Mucosa of descending colon (tissue), 3 donors: Measurements from ENCODE around the gene BDH1. TPM values are rescaled to one million over a fixed set of nuclear protein-coding genes. Genes with fewer than 3 reads are reported as not detected.

Experiments used
- ATAC-seq: fragments of 200-7000 bp; cut with Tn5 transposase; one replicate; pipeline ENCODE4 v1.9.1; 2020; ENCODE audit warnings: mild to moderate bottlenecking, moderate library complexity
- DNase-seq, 3 donors: peaks; one replicate each; pipeline ENCODE4 v3.0.0-alpha.2; 2020
- H3K36me3 ChIP-seq: fragments of 200-600 bp; one replicate; pipeline ENCODE4 v1.8.0; 2021; ENCODE audit warnings: low read depth, mild to moderate bottlenecking
- H3K4me1 ChIP-seq: fragments of 200-600 bp; one replicate; pipeline ENCODE4 v1.8.0; 2021; ENCODE audit warnings: low read depth, mild to moderate bottlenecking
- H3K4me3 ChIP-seq: fragments of 200-600 bp; one replicate; pipeline ENCODE4 v1.8.0; 2021; ENCODE audit warnings: mild to moderate bottlenecking
- H3K9me3 ChIP-seq: fragments of 200-600 bp; one replicate; pipeline ENCODE4 v1.8.0; 2021; ENCODE audit warnings: mild to moderate bottlenecking
- intact Hi-C, 2 donors: fragments of 100-400 bp; cut with DNase I in 1 of 2; cut with micrococcal nuclease in 1 of 2; formaldehyde crosslinking; loops; one replicate each; pipeline versions ENCODE4 v1.11.0 to v1.11.1; 2022; cut with DNase I, micrococcal nuclease
- total RNA-seq, 3 donors: library from RNA; stranded (reverse); fragmentation: NEBNext Ultra II Directional in 2 of 3; extraction: Animal tissue kit (Norgen Biotek cat#: 25700) in 2 of 3; gene quantifications; one replicate each; pipeline versions ENCODE4 v1.2.1 to v1.2.4, GENCODE V29; 2021 to 2023
- TF ChIP-seq, protein P1 (sequence below): fragments of 200-600 bp; IDR thresholded peaks from one replicate; pipeline ENCODE4 v1.8.0; 2022; ENCODE audit warnings: antibody characterized with exemption, mild to moderate bottlenecking
- donor health status: DM: no; HTN: no; CAD: no; lungs with moderate emphysema.
- donor health status: DM: no; HTN: no; CAD: no.
- donor health status: DM: no; HTN: yes; CAD: no.

Gene BDH1
- total RNA-seq, 3 donors from 2014 or later: 79.3 to 246 (median 160) TPM

DNA sequence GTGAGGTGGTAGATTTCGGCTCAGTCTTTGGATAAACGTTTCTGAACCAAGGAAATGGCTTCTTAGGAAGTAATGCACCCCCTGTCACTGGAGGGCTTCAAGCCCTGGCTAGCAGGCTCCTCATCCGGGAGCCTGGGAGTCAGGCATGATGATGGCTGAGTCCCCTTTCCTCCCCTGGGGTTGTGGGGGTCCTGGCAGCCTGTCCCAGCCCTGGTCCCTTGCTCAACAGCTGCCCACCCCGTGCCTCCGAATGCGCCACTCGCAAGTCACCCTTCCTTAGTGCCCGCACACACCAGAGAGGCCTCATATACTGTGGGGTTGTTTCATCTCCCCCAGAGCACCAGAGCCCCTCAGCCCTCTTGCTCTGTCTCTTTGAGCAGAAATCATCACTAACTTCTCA lies 48.2 kb downstream of the BDH1 start:
- TF ChIP-seq, protein P1, sequence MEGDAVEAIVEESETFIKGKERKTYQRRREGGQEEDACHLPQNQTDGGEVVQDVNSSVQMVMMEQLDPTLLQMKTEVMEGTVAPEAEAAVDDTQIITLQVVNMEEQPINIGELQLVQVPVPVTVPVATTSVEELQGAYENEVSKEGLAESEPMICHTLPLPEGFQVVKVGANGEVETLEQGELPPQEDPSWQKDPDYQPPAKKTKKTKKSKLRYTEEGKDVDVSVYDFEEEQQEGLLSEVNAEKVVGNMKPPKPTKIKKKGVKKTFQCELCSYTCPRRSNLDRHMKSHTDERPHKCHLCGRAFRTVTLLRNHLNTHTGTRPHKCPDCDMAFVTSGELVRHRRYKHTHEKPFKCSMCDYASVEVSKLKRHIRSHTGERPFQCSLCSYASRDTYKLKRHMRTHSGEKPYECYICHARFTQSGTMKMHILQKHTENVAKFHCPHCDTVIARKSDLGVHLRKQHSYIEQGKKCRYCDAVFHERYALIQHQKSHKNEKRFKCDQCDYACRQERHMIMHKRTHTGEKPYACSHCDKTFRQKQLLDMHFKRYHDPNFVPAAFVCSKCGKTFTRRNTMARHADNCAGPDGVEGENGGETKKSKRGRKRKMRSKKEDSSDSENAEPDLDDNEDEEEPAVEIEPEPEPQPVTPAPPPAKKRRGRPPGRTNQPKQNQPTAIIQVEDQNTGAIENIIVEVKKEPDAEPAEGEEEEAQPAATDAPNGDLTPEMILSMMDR: no peak
- ATAC-seq (no peak), DNase-seq (no peak)
- no peaks in the 10 kb centered on the region for H3K9me3 ChIP-seq
- no peaks in the 10 kb centered on the region for H3K36me3 ChIP-seq
- H3K4me1 ChIP-seq: peaks cover 22% of the 10 kb centered on the region
- intact Hi-C loops: loop anchor here in 1 of 2 donors (10.0 kb wide), 1 partner anchor 253 kb away; no protein-coding TSS in a partner anchor
- H3K4me3 ChIP-seq: no peak overlapping the region

DNA sequence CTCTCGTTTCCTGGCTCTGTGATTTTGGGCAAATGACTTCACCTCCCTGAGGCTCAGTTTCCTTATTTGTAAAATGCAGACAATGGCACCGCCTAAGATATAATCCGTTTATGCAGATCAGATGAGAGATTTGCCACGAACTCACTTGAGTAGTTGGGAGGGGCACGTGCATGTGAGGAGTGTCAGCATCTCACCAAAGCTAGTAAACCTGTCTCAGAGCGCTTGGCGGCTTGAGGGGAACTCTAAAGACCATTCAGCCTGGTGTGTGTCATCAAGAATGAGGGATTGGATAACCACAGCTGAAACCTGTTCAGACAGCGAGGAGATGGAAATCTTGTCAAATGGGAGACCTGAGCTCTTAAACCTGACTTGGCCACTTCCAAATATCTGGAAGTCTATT lies 48.7 kb downstream of the BDH1 start:
- Histone ChIP-seq H3K4me3 (no peak overlapping the region), H3K9me3 (no peaks in the 10 kb centered on the region), H3K4me1 (peaks cover 27% of the 10 kb centered on the region), H3K36me3 (no peaks in the 10 kb centered on the region)
- DNase-seq (no peak), ATAC-seq (no peak)
- TF ChIP-seq, protein P1: no peak
- intact Hi-C loops: loop anchor here in 1 of 2 donors (10.0 kb wide), 1 partner anchor 252 kb away; no protein-coding TSS in a partner anchor

DNA sequence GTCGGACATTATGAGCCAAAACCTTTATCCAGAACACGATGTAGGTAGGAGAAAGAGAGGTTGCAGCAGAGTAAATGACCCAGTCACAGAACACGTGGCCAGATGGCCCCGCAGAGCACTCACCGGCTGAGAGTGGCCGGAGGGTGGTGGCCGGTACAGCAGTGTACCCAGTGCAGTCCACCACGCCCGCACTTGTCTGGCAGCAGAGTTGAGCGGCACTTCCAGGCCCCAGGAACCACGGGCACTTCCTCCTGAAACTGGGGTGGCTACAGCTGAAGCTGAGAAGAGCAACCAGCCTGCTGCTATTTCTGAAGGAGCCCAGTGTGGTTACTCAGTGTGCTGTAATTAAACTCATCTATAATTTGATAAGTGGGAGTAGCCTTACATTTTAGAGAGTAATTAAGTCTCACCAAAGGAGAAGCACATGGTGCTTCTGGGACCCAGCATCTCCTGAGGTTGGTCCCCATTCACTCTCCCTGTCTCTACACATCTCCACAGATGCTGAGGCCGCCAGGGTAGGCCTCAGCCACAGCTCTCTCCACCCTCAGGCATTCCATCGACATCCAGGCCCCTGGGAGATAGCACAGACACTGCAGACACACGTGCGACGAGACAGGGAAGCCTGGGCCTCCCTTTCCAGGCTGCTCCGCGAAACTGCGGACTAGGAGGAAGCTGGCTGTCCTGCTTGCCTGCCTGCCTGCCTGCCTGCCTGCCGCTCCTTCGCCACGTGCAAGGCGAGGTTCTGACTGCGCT lies 49.8 kb downstream of the BDH1 start:
- peaks cover 37% of the 10 kb centered on the region for H3K4me1 ChIP-seq
- H3K36me3 ChIP-seq: no peaks in the 10 kb centered on the region
- peak; percentile 16 for ATAC-seq
- H3K9me3 ChIP-seq: no peaks in the 10 kb centered on the region
- intact Hi-C loops: loop anchor here in 1 of 2 donors (10.0 kb wide), 1 partner anchor 251 kb away; no protein-coding TSS in a partner anchor
- DNase-seq: peak in 2 of 3 donors; percentile 58 to 70
- TF ChIP-seq, protein P1: no peak
- H3K4me3 ChIP-seq: no peak overlapping the region

DNA sequence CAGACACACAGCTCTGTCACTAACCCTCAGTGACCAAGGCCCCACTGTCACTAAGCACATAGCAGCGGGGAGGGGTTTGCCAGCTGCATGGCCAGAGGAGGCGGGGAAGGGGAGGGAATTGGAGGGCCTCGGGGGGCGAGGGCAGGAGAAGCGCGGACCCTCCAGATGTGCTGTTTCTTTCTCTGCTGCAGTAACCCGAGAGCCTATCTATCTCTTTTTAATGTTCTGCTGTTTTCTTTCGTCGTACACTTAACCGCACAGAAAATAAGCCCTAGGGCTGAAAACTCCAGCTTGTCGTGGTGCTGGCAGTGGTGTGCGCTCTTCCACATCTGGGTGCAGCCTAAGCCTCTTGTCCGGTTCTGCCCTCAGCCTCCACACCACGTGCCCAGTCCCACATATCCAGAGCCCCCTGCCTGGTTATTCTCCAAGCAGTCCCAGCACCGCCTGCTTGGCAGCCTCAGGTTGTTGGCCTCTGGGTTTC lies 51.1 kb downstream of the BDH1 start:
- DNase-seq: no peak
- TF ChIP-seq, protein P1: no peak
- Histone ChIP-seq H3K4me1 (peaks cover 41% of the 10 kb centered on the region), H3K9me3 (no peaks in the 10 kb centered on the region), H3K4me3 (no peak overlapping the region), H3K36me3 (no peaks in the 10 kb centered on the region)
- intact Hi-C loops: loop anchor here in 1 of 2 donors (5.0 to 10.0 kb wide), 2 partner anchors 207 to 250 kb away; partner anchors contain the start of gene DLG1
- no peak for ATAC-seq

DNA sequence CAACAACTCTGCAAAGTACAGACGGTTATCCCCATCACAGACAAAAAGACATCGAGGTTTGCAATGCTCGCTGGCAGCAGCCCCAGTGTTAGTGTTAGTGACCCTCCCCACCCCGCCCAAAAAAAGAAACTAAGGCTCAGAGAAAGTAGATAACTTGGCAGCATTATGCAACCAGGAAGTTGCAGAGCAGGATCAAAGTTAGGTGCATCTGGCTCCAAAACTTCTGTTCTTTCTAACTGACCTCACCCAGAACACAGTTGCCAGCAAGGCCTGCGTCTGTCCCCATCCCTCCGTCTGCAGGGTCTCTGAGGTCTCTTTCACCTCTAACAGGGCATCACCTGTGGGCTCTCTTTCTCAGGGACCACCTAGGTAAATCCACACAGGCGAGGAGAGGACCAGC lies 51.5 kb downstream of the BDH1 start:
- no peaks in the 10 kb centered on the region for H3K9me3 ChIP-seq
- DNase-seq: no peak

More for the DNA sequence above, 51.5 kb downstream of the BDH1 start:
- H3K36me3 ChIP-seq: no peaks in the 10 kb centered on the region
- peaks cover 43% of the 10 kb centered on the region for H3K4me1 ChIP-seq
- TF ChIP-seq, protein P1: no peak
- H3K4me3 ChIP-seq: no peak overlapping the region
- ATAC-seq: no peak
- intact Hi-C loops: loop anchor here in 1 of 2 donors (5.0 to 10.0 kb wide), 2 partner anchors 207 to 249 kb away; partner anchors contain the start of gene DLG1
